ENCODE data around the gene PCYOX1L. TPM values are rescaled to one million over a fixed set of nuclear protein-coding genes. Genes with fewer than 3 reads are reported as not detected.
A peak's percentile ranks its signal among the peaks of the same experiment; 100 is the strongest.

Gene PCYOX1L
- total and polyA plus RNA-seq, 2 experiments from 2014 or later: 6.7 to 14.7 TPM

GRCh38 chr5:149320791-149321330, 37.0 kb upstream of the PCYOX1L start (continued):
- TF ChIP-seq REST (IDR thresholded peaks at IDR 0.05; ENCODE audit: unreplicated experiment): no peak
- TF ChIP-seq STAT1 (IDR thresholded peaks at IDR 0.05; ENCODE audit: unreplicated experiment): no peak
- no peak for TF ChIP-seq JUNB (IDR thresholded peaks at IDR 0.05; ENCODE audit: unreplicated experiment)
- no peak for TF ChIP-seq ZNF114 (CRISPR knock-in tag; IDR thresholded peaks at IDR 0.05)
- no peak for TF ChIP-seq ZNF331 (CRISPR knock-in tag; IDR thresholded peaks at IDR 0.05; ENCODE audit: low read depth)
- TF ChIP-seq CREB1 (CRISPR knock-in tag; IDR thresholded peaks at IDR 0.05; ENCODE audit: low read depth): no peak

- peak in 1 of 2 experiments; percentile 32; a peak in 1 of 4 replicates for TF ChIP-seq CTCF (conservative IDR thresholded peaks at IDR 0.05; ENCODE audit: low read depth in 2 of 2)
- TF ChIP-seq STAT1 (IDR thresholded peaks at IDR 0.05; ENCODE audit: unreplicated experiment): no peak
- no peak for TF ChIP-seq POLR2AphosphoS5 (IDR thresholded peaks at IDR 0.05; ENCODE audit: low read depth)
- ATAC-seq (peak; percentile 77), DNase-seq (ENCODE audit: low spot score) (peak; percentile 45)
- no peaks in the 10 kb centered on the region for H3K27me3 ChIP-seq (ENCODE audit: insufficient read depth)
- no peaks in the 10 kb centered on the region for H3K9me2 ChIP-seq (ENCODE audit: insufficient read depth)
- H3K27me3 Mint-ChIP-seq (ENCODE audit: insufficient read depth, low read depth, poor library complexity): no peaks in the 10 kb centered on the region
- peaks cover 10% of the 10 kb centered on the region for H3K4me1 Mint-ChIP-seq
- no peaks in the 10 kb centered on the region for H4K20me1 ChIP-seq (replicated peaks; ENCODE audit: insufficient read depth)
- no peak overlapping the region for H3K27ac Mint-ChIP-seq
- no peak overlapping the region for H3K4me3 Mint-ChIP-seq
- no peaks in the 10 kb centered on the region for H3K36me3 ChIP-seq (ENCODE audit: insufficient read depth)
- H3K36me3 Mint-ChIP-seq (ENCODE audit: low read depth): no peaks in the 10 kb centered on the region
- no peaks in the 10 kb centered on the region for H3K4me1 ChIP-seq (ENCODE audit: insufficient read depth)
- H3K79me2 ChIP-seq (replicated peaks; ENCODE audit: insufficient read depth): no peaks in the 10 kb centered on the region
- no peak overlapping the region for H2AFZ ChIP-seq
- no peaks in the 10 kb centered on the region for H3F3A ChIP-seq (replicated peaks; ENCODE audit: low read depth)
- H3K27ac ChIP-seq (ENCODE audit: low read depth): no peak overlapping the region
- H3K4me2 ChIP-seq: no peak overlapping the region
- no peak overlapping the region for H3K4me3 ChIP-seq
- no peaks in the 10 kb centered on the region for H3K9me3 Mint-ChIP-seq
These were observed 35.3 kb upstream of the PCYOX1L start for GRCh38 chr5:149322518-149322917.

GRCh38 chr5:149323210-149323609, 34.6 kb upstream of the PCYOX1L start:
- no peak overlapping the region for H2AFZ ChIP-seq
- Mint-ChIP-seq H3K36me3 (ENCODE audit: low read depth) (no peaks in the 10 kb centered on the region), H3K4me1 (peaks cover 10% of the 10 kb centered on the region), H3K9me3 (no peaks in the 10 kb centered on the region), H3K27ac (no peak overlapping the region), H3K4me3 (no peak overlapping the region), H3K27me3 (ENCODE audit: insufficient read depth, low read depth, poor library complexity) (no peaks in the 10 kb centered on the region)
- ATAC-seq (no peak), DNase-seq (ENCODE audit: low spot score) (no peak)
- no peak overlapping the region for H3K4me3 ChIP-seq
- H3K4me2 ChIP-seq: no peak overlapping the region
- no peaks in the 10 kb centered on the region for H3K79me2 ChIP-seq (replicated peaks; ENCODE audit: insufficient read depth)
- H3K36me3 ChIP-seq (ENCODE audit: insufficient read depth): no peaks in the 10 kb centered on the region
- H3K4me1 ChIP-seq (ENCODE audit: insufficient read depth): no peaks in the 10 kb centered on the region
- no peaks in the 10 kb centered on the region for H3K9me2 ChIP-seq (ENCODE audit: insufficient read depth)
- no peaks in the 10 kb centered on the region for H4K20me1 ChIP-seq (replicated peaks; ENCODE audit: insufficient read depth)
- no peaks in the 10 kb centered on the region for H3K27me3 ChIP-seq (ENCODE audit: insufficient read depth)
- H3K27ac ChIP-seq (ENCODE audit: low read depth): no peak overlapping the region
- H3F3A ChIP-seq (replicated peaks; ENCODE audit: low read depth): no peaks in the 10 kb centered on the region
- TF ChIP-seq ETS1 (IDR thresholded peaks at IDR 0.05) (no peak), EZH2 (IDR thresholded peaks at IDR 0.05; ENCODE audit: low read depth, unreplicated experiment) (no peak), EZH2phosphoT487 (IDR thresholded peaks at IDR 0.05; ENCODE audit: unreplicated experiment) (no peak), ZNF114 (CRISPR knock-in tag; IDR thresholded peaks at IDR 0.05) (no peak), STAT1 (IDR thresholded peaks at IDR 0.05; ENCODE audit: unreplicated experiment) (no peak), REST (IDR thresholded peaks at IDR 0.05; ENCODE audit: unreplicated experiment) (no peak)

Measured in GM23338 (cell line).